H9 (cell line): Measurements from ENCODE around the gene GRB10. TPM values are rescaled to one million over a fixed set of nuclear protein-coding genes. Genes with fewer than 3 reads are reported as not detected.

Experiments
- DNase-seq: peaks from one replicate; pipeline ENCODE4 v3.0.0-alpha.2; 2017
- H2AFZ ChIP-seq: one replicate; pipeline ENCODE4 v1.6.1; 2013; ENCODE audit warnings: mild to moderate bottlenecking, low read length, control low read depth, moderate library complexity
- H2AK5ac ChIP-seq: 2 replicates; pipeline ENCODE4 v1.6.1; 2013; ENCODE audit warnings: low read length, control low read depth, mixed read lengths; ENCODE audit not compliant: insufficient read length
- H2BK120ac ChIP-seq: one replicate; pipeline ENCODE4 v1.6.1; 2013; ENCODE audit warnings: low read depth, mild to moderate bottlenecking, low read length, control low read depth, inconsistent platforms; ENCODE audit not compliant: poor library complexity, severe bottlenecking
- H2BK12ac ChIP-seq: 2 replicates; pipeline ENCODE4 v1.6.1; 2013; ENCODE audit warnings: low read length, control low read depth, mixed read lengths, low read depth; ENCODE audit not compliant: insufficient read length
- H2BK15ac ChIP-seq: 2 replicates; pipeline ENCODE4 v1.6.1; 2013; ENCODE audit warnings: low read depth, low read length, control low read depth
- H2BK20ac ChIP-seq: one replicate; pipeline ENCODE4 v1.6.1; 2013; ENCODE audit warnings: low read depth, mild to moderate bottlenecking, low read length, control low read depth, inconsistent platforms; ENCODE audit not compliant: poor library complexity, severe bottlenecking
- H2BK5ac ChIP-seq: 2 replicates; pipeline ENCODE4 v1.6.1; 2013; ENCODE audit warnings: low read length, control low read depth, mixed read lengths; ENCODE audit not compliant: insufficient read length
- H3K14ac ChIP-seq: 2 replicates; pipeline ENCODE4 v1.6.1; 2013; ENCODE audit warnings: low read length, control low read depth; ENCODE audit not compliant: insufficient read depth
- H3K18ac ChIP-seq: 2 replicates; pipeline ENCODE4 v1.6.1; 2013; ENCODE audit warnings: low read depth, mild to moderate bottlenecking, mixed read lengths, low read length, control low read depth; ENCODE audit not compliant: insufficient read length
- H3K23ac ChIP-seq: 2 replicates; pipeline ENCODE4 v1.6.1; 2013; ENCODE audit warnings: low read length, control low read depth, mixed read lengths, low read depth; ENCODE audit not compliant: insufficient read length
- H3K23me2 ChIP-seq: 2 replicates; pipeline ENCODE4 v1.6.1; 2013; ENCODE audit warnings: low read depth, mild to moderate bottlenecking, mixed read lengths, low read length, control low read depth; ENCODE audit not compliant: insufficient read length, poor library complexity, severe bottlenecking
- H3K27ac ChIP-seq: 2 replicates; pipeline ENCODE4 v1.5.1; 2013; ENCODE audit warnings: low read length, control low read depth, mixed read lengths, low read depth; ENCODE audit not compliant: insufficient read length
- H3K27me3 ChIP-seq: 2 replicates; pipeline ENCODE4 v1.6.1; 2013; ENCODE audit warnings: low read length, control low read depth, inconsistent platforms; ENCODE audit not compliant: insufficient read depth
- H3K4ac ChIP-seq: 2 replicates; pipeline ENCODE4 v1.6.1; 2013; ENCODE audit warnings: low read depth, mild to moderate bottlenecking, control low read depth, inconsistent platforms, low read length, moderate library complexity
- H3K4me1 ChIP-seq: 2 replicates; pipeline ENCODE4 v1.6.1; 2013; ENCODE audit warnings: low read length, control low read depth, inconsistent platforms; ENCODE audit not compliant: insufficient read depth
- H3K4me2 ChIP-seq: 2 replicates; pipeline ENCODE4 v1.6.1; 2013; ENCODE audit warnings: low read length, control low read depth, mixed read lengths; ENCODE audit not compliant: insufficient read length, insufficient read depth
- H3K56ac ChIP-seq: 2 replicates; pipeline ENCODE4 v1.6.1; 2013; ENCODE audit warnings: low read depth, mild to moderate bottlenecking, mixed read lengths, low read length, control low read depth; ENCODE audit not compliant: insufficient read length
- H3K79me1 ChIP-seq: 2 replicates; pipeline ENCODE4 v1.6.1; 2013; ENCODE audit warnings: low read depth, mild to moderate bottlenecking, moderate library complexity, low read length, control low read depth, inconsistent platforms; ENCODE audit not compliant: insufficient read depth, poor library complexity, severe bottlenecking
- H3K79me2 ChIP-seq: 2 replicates; pipeline ENCODE4 v1.6.1; 2013; ENCODE audit warnings: low read length, control low read depth, inconsistent platforms; ENCODE audit not compliant: insufficient read depth
- H3K9ac ChIP-seq: 2 replicates; pipeline ENCODE4 v1.6.1; 2013; ENCODE audit warnings: low read length, control low read depth, mixed read lengths; ENCODE audit not compliant: insufficient read length; ENCODE audit errors: extremely low read depth
- H3K9me3 ChIP-seq: one replicate; pipeline ENCODE4 v1.6.1; 2013; ENCODE audit warnings: low read depth, low read length, inconsistent platforms; ENCODE audit not compliant: control insufficient read depth
- H3T11ph ChIP-seq: one replicate; pipeline ENCODE4 v1.6.1; 2013; ENCODE audit warnings: mild to moderate bottlenecking, low read length, control low read depth, inconsistent platforms
- H4K20me1 ChIP-seq: one replicate; pipeline ENCODE4 v1.6.1; 2013; ENCODE audit not compliant: control insufficient read depth, insufficient read length, insufficient read depth
- H4K5ac ChIP-seq: 2 replicates; pipeline ENCODE4 v1.6.1; 2013; ENCODE audit warnings: low read depth, mild to moderate bottlenecking, mixed read lengths, low read length, control low read depth; ENCODE audit not compliant: insufficient read length
- H4K8ac ChIP-seq: replicated peaks from 2 replicates; pipeline ENCODE4 v1.6.1; 2013; ENCODE audit warnings: low read length, control low read depth, mixed read lengths, low read depth; ENCODE audit not compliant: insufficient read length
- H4K91ac ChIP-seq: 2 replicates; pipeline ENCODE4 v1.6.1; 2013; ENCODE audit warnings: low read depth, mild to moderate bottlenecking, moderate library complexity, mixed read lengths, low read length, control low read depth; ENCODE audit not compliant: insufficient read length
- H3K27ac Mint-ChIP-seq, 3 experiments: 2 replicates in 2 of 3; 3 replicates in 1 of 3; pipeline ENCODE4 v1.8.0; 2020 to 2021; ENCODE audit warnings: mixed read lengths in 3 of 3, mild to moderate bottlenecking in 1 of 3, moderate library complexity in 1 of 3
- H3K27me3 Mint-ChIP-seq: 2 replicates; pipeline ENCODE4 v1.8.0; 2021; ENCODE audit warnings: low read depth, mild to moderate bottlenecking, moderate library complexity, mixed read lengths
- H3K36me3 Mint-ChIP-seq, 3 experiments: 2 replicates in 2 of 3; 3 replicates in 1 of 3; pipeline ENCODE4 v1.8.0; 2020 to 2021; ENCODE audit warnings: low read depth in 3 of 3, mixed read lengths in 3 of 3; ENCODE audit not compliant: insufficient read depth in 1 of 3
- H3K4me1 Mint-ChIP-seq, 2 experiments: 2 replicates each; pipeline ENCODE4 v1.8.0; 2020; ENCODE audit warnings: mixed read lengths in 2 of 2
- H3K4me3 Mint-ChIP-seq, 2 experiments: 2 replicates in 1 of 2; 3 replicates in 1 of 2; pipeline ENCODE4 v1.8.0; 2020 to 2021; ENCODE audit warnings: mild to moderate bottlenecking in 2 of 2, mixed read lengths in 2 of 2, moderate library complexity in 1 of 2
- H3K9me3 Mint-ChIP-seq, 2 experiments: 2 replicates in 1 of 2; 3 replicates in 1 of 2; pipeline ENCODE4 v1.8.0; 2020; ENCODE audit warnings: mild to moderate bottlenecking in 2 of 2, mixed read lengths in 2 of 2, moderate library complexity in 1 of 2
- total RNA-seq: library from RNA; stranded (reverse); gene quantifications from 2 replicates; pipeline ENCODE4 v1.2.1, GENCODE V29; 2021
- TF ChIP-seq, protein P1 (sequence below): fragments of 200-600 bp; sonication (generic); conservative IDR thresholded peaks from 3 replicates; pipeline ENCODE4 v1.8.0; 2021; ENCODE audit warnings: antibody characterized with exemption, mild to moderate bottlenecking

Gene GRB10
- total RNA-seq, 1 experiment from 2014 or later, result 108 TPM

GRCh38 chr7:50735333-50735732 is 47.4 kb downstream of the GRB10 start:
- Mint-ChIP-seq H3K4me3 (no peak overlapping the region), H3K27ac (no peak overlapping the region), H3K36me3 (peaks cover 20 to 22% (median 20%) of the 10 kb centered on the region in 3 experiments; a peak in 6 of 7 replicates), H3K9me3 (peaks cover 0 to 10% of the 10 kb centered on the region in 2 experiments; a peak in 1 of 5 replicates), H3K27me3 (no peaks in the 10 kb centered on the region), H3K4me1 (peaks cover 13 to 35% of the 10 kb centered on the region in 2 experiments)
- TF ChIP-seq, protein P1, sequence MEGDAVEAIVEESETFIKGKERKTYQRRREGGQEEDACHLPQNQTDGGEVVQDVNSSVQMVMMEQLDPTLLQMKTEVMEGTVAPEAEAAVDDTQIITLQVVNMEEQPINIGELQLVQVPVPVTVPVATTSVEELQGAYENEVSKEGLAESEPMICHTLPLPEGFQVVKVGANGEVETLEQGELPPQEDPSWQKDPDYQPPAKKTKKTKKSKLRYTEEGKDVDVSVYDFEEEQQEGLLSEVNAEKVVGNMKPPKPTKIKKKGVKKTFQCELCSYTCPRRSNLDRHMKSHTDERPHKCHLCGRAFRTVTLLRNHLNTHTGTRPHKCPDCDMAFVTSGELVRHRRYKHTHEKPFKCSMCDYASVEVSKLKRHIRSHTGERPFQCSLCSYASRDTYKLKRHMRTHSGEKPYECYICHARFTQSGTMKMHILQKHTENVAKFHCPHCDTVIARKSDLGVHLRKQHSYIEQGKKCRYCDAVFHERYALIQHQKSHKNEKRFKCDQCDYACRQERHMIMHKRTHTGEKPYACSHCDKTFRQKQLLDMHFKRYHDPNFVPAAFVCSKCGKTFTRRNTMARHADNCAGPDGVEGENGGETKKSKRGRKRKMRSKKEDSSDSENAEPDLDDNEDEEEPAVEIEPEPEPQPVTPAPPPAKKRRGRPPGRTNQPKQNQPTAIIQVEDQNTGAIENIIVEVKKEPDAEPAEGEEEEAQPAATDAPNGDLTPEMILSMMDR, result no peak
- H3K9ac ChIP-seq, result no peak overlapping the region
- no peak overlapping the region for H2BK20ac ChIP-seq
- peaks cover 10% of the 10 kb centered on the region for H3K79me1 ChIP-seq
- no peak overlapping the region for H3T11ph ChIP-seq
- H4K20me1 ChIP-seq, result no peaks in the 10 kb centered on the region
- no peaks in the 10 kb centered on the region for H3K23me2 ChIP-seq
- no peak overlapping the region for H2AFZ ChIP-seq
- peaks cover 27% of the 10 kb centered on the region; the same call in 1 of the 2 replicates for H3K79me2 ChIP-seq
- no peak for DNase-seq
- H3K4me1 ChIP-seq, result no peaks in the 10 kb centered on the region; the same call in 1 of the 2 replicates
- no peak overlapping the region for H3K4ac ChIP-seq
- no peak overlapping the region for H4K5ac ChIP-seq
- H3K4me2 ChIP-seq, result no peak overlapping the region
- no peak overlapping the region for H2BK12ac ChIP-seq
- no peak overlapping the region for H4K91ac ChIP-seq
- no peak overlapping the region for H2AK5ac ChIP-seq
- no peak overlapping the region for H3K56ac ChIP-seq
- no peak overlapping the region for H2BK5ac ChIP-seq
- no peaks in the 10 kb centered on the region for H3K27me3 ChIP-seq
- H3K14ac ChIP-seq, result no peak overlapping the region
- H2BK120ac ChIP-seq, result no peak overlapping the region
- no peak overlapping the region for H3K23ac ChIP-seq
- H2BK15ac ChIP-seq, result no peak overlapping the region
- no peak overlapping the region for H3K18ac ChIP-seq
- no peaks in the 10 kb centered on the region for H3K9me3 ChIP-seq
- no peak overlapping the region for H4K8ac ChIP-seq
- H3K27ac ChIP-seq, result no peak overlapping the region
